BJ (cell line): ENCODE data around the gene HYAL4. TPM values are rescaled to one million over a fixed set of nuclear protein-coding genes. Genes with fewer than 3 reads are reported as not detected.
"Not testable (repeated sequence)": the region's sequence is repeated elsewhere in the genome, so short reads cannot be mapped to it uniquely, and the experiment has no call there.

Source experiments
- CTCF ChIA-PET: fragments of 350-600 bp; formaldehyde crosslinking; extraction: SDS; loops from one replicate; lab custom pipeline; 2021; ENCODE audit warnings: antibody characterized with exemption, inconsistent platforms; lab: Yijun Ruan, JAX
- POLR2A ChIA-PET: fragments of 300-600 bp; sonication (Branson Sonifier 250); formaldehyde crosslinking; extraction: SDS; loops from one replicate; lab custom pipeline; 2021; ENCODE audit warnings: antibody characterized with exemption; lab: Charles Lee
- DNase-seq: peaks from one replicate; pipeline ENCODE4 v3.0.0-alpha.2; 2011; ENCODE audit warnings: low read depth
- H3K27me3 ChIP-seq: 2 replicates; pipeline ENCODE4 v1.6.0; 2011; ENCODE audit warnings: low read length; ENCODE audit not compliant: control insufficient read depth, insufficient read depth
- H3K36me3 ChIP-seq: 2 replicates; pipeline ENCODE4 v1.5.1; 2011; ENCODE audit warnings: low read length; ENCODE audit not compliant: control insufficient read depth, insufficient read depth
- H3K4me3 ChIP-seq: 2 replicates; pipeline ENCODE4 v1.5.1; 2011; ENCODE audit warnings: low read depth, mild to moderate bottlenecking, control low read depth, low read length
- CTCF ChIP-seq: IDR thresholded peaks from 2 replicates; pipeline ENCODE4 v1.5.1; 2011; ENCODE audit warnings: low read depth, mild to moderate bottlenecking, control low read depth, inconsistent platforms, low read length, moderate library complexity; ENCODE audit not compliant: insufficient read depth
- polyA plus RNA-seq: library from polyadenylated mRNA; depleted of rRNA; stranded (reverse); fragments of >200 nt; gene quantifications from 2 replicates; pipeline ENCODE4 v1.2.3, GENCODE V29; 2011

Gene HYAL4
- polyA plus RNA-seq, 1 experiment: not detected

DNA sequence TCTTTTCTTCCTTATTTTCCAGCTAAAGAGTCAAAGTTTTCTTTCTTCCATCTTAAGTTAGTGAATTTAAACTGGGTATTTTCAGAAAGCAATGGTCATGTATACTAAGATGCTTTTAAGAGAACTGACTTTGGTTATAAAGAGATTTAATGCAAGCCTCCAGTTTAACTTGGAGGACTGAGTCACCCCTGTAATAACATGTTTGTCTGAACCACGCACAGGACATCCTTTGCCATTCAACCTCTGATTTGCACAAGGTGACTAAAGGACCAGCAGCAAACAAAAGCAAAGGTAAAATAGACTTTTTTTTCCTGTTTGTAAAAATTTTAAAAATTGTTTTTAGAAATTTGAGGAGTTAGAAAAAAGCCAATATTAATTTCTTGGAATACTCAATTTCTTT lies 2.9 kb downstream of the HYAL4 start:
- CTCF ChIA-PET: no interaction called here
- Histone ChIP-seq H3K4me3 (no peak overlapping the region), H3K36me3 (no peaks in the 10 kb centered on the region), H3K27me3 (no peaks in the 10 kb centered on the region)
- TF ChIP-seq CTCF: no peak
- DNase-seq: no peak
- POLR2A ChIA-PET: no interaction called here

GRCh38 chr7:123849855-123850254 lies 4.9 kb downstream of the HYAL4 start:
- no peak overlapping the region for H3K4me3 ChIP-seq
- ChIA-PET POLR2A (no interaction called here), CTCF (no interaction called here)
- H3K27me3 ChIP-seq: no peaks in the 10 kb centered on the region
- H3K36me3 ChIP-seq: no peaks in the 10 kb centered on the region
- no peak for DNase-seq
- no peak for TF ChIP-seq CTCF

- H3K36me3 ChIP-seq, POLR2A ChIA-PET, CTCF ChIA-PET, DNase-seq, H3K4me3 ChIP-seq, H3K27me3 ChIP-seq: not testable (repeated sequence)
Observed at GRCh38 chr7:123851404-123851803, 6.4 kb downstream of the HYAL4 start.

DNA sequence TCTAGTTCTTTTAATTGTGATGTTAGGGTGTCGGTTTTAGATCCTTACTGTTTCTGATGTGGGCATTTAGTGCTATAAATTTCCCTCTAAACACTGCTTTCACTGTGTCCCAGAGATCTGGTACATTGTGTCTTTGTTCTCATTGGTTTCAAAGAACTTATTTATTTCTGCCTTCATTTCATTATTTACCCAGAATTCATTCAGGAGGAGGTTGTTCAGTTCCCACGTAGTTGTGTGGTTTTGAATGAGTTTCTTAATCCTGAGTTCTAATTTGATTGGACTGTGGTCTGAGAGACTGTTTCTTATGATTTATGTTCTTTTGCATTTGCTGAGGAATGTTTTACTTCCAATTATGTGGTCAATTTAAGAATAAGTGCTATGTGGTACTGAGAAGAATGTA lies 9.3 kb downstream of the HYAL4 start:
- POLR2A ChIA-PET, H3K27me3 ChIP-seq, H3K36me3 ChIP-seq, H3K4me3 ChIP-seq, DNase-seq: not testable (repeated sequence)
- CTCF ChIA-PET: interaction anchor here (1.3 kb wide), 1 partner anchor 11 kb away, joined by 4 read pairs; no protein-coding TSS in a partner anchor

DNA sequence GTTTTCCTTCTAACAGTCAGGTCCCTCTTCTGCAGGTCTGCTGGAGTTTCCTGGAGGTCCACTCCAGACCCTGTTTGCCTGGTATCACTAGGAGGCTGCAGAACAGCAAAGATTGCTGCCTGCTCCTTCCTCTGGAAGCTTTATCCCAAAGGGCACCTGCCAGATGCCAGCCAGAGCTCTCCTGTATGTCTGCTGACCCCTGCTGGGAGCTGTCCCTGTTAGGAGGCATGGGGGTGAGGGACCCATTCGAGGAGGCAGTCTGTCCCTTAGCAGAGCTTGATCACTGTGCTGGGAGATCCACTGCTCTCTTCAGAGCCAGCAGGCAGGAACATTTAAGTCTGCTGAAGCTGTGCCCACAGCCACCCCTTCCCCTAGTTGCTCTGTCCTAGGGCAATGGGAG lies 11.5 kb downstream of the HYAL4 start:
- H3K4me3 ChIP-seq, H3K27me3 ChIP-seq, H3K36me3 ChIP-seq, DNase-seq, POLR2A ChIA-PET: not testable (repeated sequence)
- CTCF ChIA-PET: interaction anchor here (1.8 kb wide), 1 partner anchor 9 kb away, joined by 6 read pairs; no protein-coding TSS in a partner anchor

DNA sequence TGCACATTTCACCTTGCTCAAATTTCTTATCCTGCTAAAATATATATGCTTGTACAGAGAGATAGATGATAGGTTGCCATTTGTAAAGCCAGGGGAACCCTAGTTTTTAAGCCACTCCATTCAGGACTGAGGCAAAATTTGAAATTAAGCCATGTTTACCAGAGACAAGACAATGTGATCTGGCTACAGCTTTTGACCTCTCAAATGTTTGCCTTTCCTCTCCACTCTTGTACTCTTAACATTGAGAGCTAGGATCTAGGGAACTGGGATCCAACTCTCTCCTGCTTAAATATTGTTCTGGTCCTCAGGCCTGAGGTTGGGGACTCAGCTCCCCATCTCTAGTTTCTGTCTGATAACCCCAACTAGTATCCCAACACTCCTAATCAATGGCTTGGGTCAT lies 15.9 kb downstream of the HYAL4 start:
- H3K36me3 ChIP-seq: no peaks in the 10 kb centered on the region
- ChIA-PET POLR2A (no interaction called here), CTCF (no interaction called here)
- H3K27me3 ChIP-seq: no peaks in the 10 kb centered on the region
- no peak for DNase-seq
- no peak overlapping the region for H3K4me3 ChIP-seq
- no peak for TF ChIP-seq CTCF

DNA sequence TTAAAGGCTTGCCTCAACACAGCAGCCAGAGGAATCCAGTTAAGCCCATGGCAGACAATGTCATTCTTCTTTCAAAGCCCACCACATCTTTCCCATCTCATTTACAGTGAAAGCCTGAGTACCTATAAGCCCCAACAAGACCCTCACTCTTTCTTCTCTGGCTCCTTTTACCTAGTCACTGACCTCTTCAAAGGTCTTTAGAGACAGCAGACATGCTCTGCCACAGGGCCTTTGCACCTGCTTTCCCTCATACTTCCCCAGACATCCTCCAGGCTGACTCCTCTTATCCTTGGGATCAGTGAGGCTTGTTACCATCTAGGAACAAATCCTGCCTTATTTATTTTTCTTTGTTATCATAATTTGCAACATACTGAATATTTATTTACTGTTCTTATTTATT lies 17.8 kb downstream of the HYAL4 start:
- CTCF ChIA-PET: no interaction called here
- H3K4me3 ChIP-seq: no peak overlapping the region

More for the DNA sequence above, 17.8 kb downstream of the HYAL4 start:
- Histone ChIP-seq H3K36me3 (no peaks in the 10 kb centered on the region), H3K27me3 (no peaks in the 10 kb centered on the region)
- DNase-seq: no peak
- POLR2A ChIA-PET: no interaction called here
- TF ChIP-seq CTCF: no peak
